GM12875 (cell line): ENCODE results near the gene CDKN2D.
"Not testable (repeated sequence)": the region's sequence is repeated elsewhere in the genome, so short reads cannot be mapped to it uniquely, and the experiment has no call there.

ENCODE experiments used
- H3K4me3 ChIP-seq: one replicate; pipeline ENCODE4 v1.5.1; 2011; ENCODE audit warnings: low read depth, low read length, control low read depth
- TF ChIP-seq, protein P1 (sequence below): IDR thresholded peaks from 2 replicates; pipeline ENCODE4 v1.5.1; 2011; ENCODE audit warnings: low read depth, mild to moderate bottlenecking, control low read depth, inconsistent platforms, low read length, moderate library complexity, borderline replicate concordance; ENCODE audit not compliant: insufficient read depth

Gene CDKN2D

DNA sequence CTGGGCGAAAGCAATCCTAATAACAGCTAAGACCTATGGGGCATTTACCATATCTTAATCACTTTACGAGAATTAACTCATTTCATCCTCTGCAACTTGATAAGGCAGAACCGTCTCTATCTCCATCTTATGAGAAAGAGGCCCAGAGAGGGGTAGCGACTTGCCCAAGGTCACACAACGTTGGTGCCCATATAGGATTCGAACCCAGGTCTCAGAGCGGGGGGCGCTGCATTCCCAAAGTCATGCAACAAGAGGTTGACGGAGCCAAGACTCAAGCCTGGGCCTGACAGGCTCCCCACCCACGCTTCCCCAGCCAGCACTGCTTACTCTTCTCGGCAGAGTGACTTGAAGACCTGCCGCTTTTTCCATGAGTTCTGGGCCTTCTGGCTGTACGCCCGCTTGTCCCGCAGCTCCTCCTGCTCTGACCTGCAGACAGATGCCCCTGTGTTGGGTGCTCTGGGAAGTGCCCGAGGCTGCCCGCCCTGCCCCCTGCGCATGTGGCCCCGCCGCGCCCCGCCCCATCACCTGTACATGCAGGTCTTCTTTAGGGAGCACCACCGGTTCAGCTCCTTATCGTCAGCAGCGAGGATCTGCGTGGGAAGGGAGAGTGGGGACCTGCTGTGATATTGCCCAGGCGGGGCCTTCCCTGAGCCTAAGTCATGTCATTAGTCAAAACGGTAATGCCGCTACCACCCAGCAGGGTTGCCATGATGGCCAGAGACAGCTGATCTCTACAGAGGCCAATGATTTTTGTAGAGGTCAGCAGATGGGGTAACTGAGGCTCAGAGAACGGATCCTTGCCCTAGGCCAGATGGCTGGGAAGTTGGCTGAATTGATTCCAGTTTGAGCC, 13.8 kb downstream of the CDKN2D start:
- no peak overlapping the region for H3K4me3 ChIP-seq
- TF ChIP-seq, protein P1, sequence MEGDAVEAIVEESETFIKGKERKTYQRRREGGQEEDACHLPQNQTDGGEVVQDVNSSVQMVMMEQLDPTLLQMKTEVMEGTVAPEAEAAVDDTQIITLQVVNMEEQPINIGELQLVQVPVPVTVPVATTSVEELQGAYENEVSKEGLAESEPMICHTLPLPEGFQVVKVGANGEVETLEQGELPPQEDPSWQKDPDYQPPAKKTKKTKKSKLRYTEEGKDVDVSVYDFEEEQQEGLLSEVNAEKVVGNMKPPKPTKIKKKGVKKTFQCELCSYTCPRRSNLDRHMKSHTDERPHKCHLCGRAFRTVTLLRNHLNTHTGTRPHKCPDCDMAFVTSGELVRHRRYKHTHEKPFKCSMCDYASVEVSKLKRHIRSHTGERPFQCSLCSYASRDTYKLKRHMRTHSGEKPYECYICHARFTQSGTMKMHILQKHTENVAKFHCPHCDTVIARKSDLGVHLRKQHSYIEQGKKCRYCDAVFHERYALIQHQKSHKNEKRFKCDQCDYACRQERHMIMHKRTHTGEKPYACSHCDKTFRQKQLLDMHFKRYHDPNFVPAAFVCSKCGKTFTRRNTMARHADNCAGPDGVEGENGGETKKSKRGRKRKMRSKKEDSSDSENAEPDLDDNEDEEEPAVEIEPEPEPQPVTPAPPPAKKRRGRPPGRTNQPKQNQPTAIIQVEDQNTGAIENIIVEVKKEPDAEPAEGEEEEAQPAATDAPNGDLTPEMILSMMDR: 0 out of 2 replicates have a peak, but pooled peaks have one; percentile 9

DNA sequence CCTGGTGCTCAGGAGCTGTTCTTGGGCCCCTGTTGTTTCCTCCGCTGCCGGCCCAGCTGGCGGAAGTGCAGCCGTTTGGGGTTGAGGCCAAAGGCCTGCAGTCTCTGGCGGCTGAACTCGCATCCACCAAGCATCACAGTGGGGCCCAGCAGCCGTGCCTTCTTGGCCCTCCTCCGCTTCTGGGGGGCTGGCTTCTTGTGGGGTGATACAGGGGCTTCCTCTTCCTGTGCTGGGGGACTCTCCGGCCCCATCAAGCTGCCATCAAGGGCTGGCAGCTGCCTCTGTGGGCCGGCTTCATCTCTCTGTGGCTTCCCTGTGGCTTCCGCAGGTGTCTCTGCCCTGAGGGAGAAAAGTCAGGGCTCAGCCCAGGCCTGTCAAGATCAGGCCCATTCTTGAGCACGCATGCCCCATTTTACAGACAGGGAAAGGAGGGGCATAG, 14.8 kb downstream of the CDKN2D start:
- TF ChIP-seq, protein P1: no peak

DNA sequence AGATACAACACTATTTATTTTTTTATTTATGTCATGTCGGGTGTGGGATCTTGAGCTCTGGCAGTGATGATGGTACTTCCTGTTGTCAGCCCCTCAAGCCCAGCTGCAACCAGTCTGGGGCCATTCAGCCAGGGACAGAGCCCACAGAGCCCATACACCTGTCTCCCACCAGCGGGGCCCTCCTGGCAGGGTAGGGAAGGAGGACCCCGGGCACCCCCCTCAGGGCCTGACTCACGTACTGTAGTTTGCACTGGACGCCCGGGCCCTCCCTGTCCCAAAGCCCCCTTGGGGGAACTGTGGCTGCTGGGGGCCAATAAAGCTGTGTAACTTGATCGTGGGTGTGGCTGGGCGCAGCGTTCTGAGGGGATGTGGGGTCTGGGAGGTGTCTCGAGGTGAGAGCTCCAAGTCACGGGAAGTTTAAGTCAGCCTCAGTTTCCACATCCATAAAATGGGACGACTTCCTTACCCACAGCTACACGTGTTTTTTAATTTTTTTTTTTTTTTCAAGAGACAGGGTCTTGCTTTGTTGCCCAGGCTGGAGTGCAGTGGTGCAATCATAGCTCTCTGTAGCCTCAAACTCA, 15.6 kb downstream of the CDKN2D start:
- no peak overlapping the region for H3K4me3 ChIP-seq
- TF ChIP-seq, protein P1: no peak

More for the DNA sequence above, 14.8 kb downstream of the CDKN2D start:
- no peak overlapping the region for H3K4me3 ChIP-seq

DNA sequence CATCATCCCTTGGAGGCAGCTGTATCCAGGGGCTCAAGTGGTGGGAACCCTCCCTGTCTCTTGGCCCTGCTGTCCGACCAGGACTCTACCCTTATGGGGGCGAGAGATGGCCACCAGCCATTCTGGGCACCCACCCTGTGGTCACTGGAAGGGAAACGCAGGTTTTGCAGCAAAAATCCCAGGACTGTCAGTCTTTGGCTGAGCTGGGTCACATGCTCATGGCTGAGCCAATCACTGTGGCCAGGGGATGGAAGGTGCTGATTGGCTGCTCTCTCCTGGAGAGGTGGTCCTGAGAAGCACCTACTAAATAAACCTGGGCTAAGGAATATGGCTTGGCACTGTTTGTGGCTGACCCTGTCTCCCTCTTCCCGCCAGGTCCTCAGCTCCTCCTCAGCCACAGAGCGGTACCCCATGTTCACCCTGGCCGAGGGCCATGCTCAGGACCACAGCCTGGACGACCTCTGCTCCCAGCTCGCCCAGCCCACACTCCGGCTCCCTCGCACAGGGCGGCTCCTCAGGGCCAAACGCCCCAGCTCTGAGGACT, 16.2 kb downstream of the CDKN2D start:
- TF ChIP-seq, protein P1: no peak
- no peak overlapping the region for H3K4me3 ChIP-seq

DNA sequence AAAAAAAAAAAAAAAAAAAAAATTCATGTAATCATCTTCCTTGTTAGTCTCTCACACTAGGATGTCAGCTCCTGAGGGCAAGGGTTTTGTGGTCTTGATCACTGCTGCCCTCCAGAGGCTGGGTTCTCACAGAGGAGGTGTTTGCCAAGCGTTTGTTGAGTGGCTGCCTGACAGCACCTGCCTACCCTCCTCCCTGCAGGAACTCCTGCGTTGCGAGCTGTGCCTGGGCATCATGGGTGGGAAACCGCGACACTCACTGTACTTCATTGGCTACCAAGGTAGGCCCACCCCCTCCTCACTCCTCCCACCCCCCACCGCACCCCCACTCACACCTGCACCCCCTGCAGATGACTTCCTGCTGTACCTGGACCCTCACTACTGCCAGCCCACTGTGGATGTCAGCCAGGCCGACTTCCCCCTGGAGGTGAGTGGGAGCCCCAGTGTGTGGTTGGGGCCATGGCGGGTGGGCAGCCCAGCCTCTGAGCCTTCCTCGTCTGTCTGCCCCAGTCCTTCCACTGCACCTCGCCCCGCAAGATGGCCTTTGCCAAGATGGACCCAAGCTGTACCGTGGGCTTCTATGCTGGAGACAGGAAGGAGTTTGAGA, 17.0 kb downstream of the CDKN2D start:
- H3K4me3 ChIP-seq: no peak overlapping the region
- TF ChIP-seq, protein P1: peak; percentile 14; the same call in 1 of the 2 replicates

DNA sequence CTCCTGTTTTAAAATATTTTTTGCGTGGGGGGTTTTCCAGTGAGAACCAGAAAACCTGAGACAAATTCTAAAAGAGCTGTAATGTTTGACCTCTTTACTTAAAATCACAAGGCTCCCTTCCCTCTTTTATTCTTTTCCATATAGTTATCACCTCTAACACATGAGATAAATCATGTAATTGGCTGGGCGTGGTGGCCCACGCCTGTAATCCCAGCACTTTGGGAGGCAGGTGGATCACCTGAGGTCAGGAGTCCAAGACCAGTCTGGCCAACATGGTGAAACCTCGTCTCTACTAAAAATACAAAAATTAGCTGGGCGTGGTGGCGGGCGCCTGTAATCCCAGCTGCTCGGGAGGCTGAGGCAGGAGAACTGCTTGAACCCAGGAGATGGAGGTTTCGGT, 17.8 kb downstream of the CDKN2D start:
- H3K4me3 ChIP-seq: not testable (repeated sequence)

DNA sequence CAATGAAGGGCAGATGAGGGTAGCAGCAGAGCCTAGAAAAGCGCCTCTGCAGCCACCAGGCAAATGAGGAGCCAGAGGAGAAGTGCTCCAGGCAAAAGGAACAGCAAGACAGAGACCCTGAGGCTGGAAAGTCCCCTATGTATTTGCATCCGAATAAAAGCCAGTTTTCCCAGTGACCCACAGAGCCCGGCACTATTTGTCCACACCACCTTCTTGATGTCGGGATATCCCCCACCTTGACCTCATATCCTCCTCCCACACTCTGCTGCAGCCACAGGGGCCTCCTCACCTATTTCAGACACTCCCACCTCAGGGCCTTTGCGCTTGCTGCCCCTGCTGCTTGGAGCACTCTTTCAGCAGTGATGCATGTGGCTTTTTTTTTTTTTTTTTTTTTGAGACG, 18.4 kb downstream of the CDKN2D start:
- H3K4me3 ChIP-seq: no peak overlapping the region
- TF ChIP-seq, protein P1: no peak
